Renal cortex interstitium (tissue), 15 donors: ENCODE measurements around the gene CCDC188. TPM values are rescaled to one million over a fixed set of nuclear protein-coding genes. Genes with fewer than 3 reads are reported as not detected.

Source experiments
- DNase-seq, 11 donors: peaks; one replicate each; pipeline ENCODE4 v3.0.0-alpha.2; 2013; ENCODE audit warnings: low read depth in 9 of 11, low spot score in 4 of 11; ENCODE audit errors: extremely low read depth in 1 of 11
- long read RNA-seq, 16 experiments: transcript quantifications; one replicate each; lab custom pipeline, GENCODE V29; 2026
- polyA plus RNA-seq, 3 donors: library from polyadenylated mRNA; unstranded; fragments of 120-200 nt; gene quantifications; one replicate each; pipeline ENCODE4 v1.2.1, GENCODE V29; 2013; ENCODE audit not compliant: insufficient read length in 3 of 3

Gene CCDC188
- polyA plus RNA-seq, result 1 to 10 TPM in 2 of 3 donors, under 1 TPM in 1; 0.93 to 1.4 (median 1.3) TPM
- long read RNA-seq, donor 1, result 0 reads
- long read RNA-seq, donor 2, result 0 reads
- long read RNA-seq, donor 3, result 0 reads
- long read RNA-seq, donor 4, result 0 reads
- long read RNA-seq, donor 5, result 0 reads
- long read RNA-seq, donor 6, partial matches to known transcripts, result 0 of 1 reads
- long read RNA-seq, donor 6, other reads (novel, unspliced or antisense), result 0 of 1 reads
- long read RNA-seq, donor 7, result 0 reads
- long read RNA-seq, donor 8, partial matches to known transcripts, result 0 of 1 reads
- long read RNA-seq, donor 8, other reads (novel, unspliced or antisense), result 0 of 1 reads
- long read RNA-seq, donor 9, result 0 reads
- long read RNA-seq, donor 10, result 0 reads
- long read RNA-seq, donor 11, result 0 reads
- long read RNA-seq, donor 12, result 0 reads
- long read RNA-seq, donor 13, result 0 reads
- long read RNA-seq, donor 14, result 0 reads
- long read RNA-seq, donor 15, result 0 reads
- long read RNA-seq, donor 16, result 0 reads

- no peak for DNase-seq
Measured at GRCh38 chr22:20150381-20151275, at the start of gene CCDC188. TSS of gene CCDC188 (minus strand) at chr22:20151055. CDS start at chr22:20150986, 69 bp downstream.

- no peak for DNase-seq
Measured at GRCh38 chr22:20199906-20200305, 49.1 kb upstream of the CCDC188 start.

- DNase-seq, result no peak
Measured at GRCh38 chr22:20199413-20199842, 48.6 kb upstream of the CCDC188 start.

GRCh38 chr22:20198557-20199319 is 47.9 kb upstream of the CCDC188 start:
- peak in 4 of 11 donors; percentile 43 to 69 (median 56) for DNase-seq

GRCh38 chr22:20197407-20198030 is 46.7 kb upstream of the CCDC188 start:
- DNase-seq, result no peak

- DNase-seq, result no peak
Measured at GRCh38 chr22:20196094-20196842, 45.4 kb upstream of the CCDC188 start.

GRCh38 chr22:20194681-20195593 is 44.1 kb upstream of the CCDC188 start:
- DNase-seq, result no peak

GRCh38 chr22:20193761-20194494 is 43.1 kb upstream of the CCDC188 start:
- no peak for DNase-seq

- no peak for DNase-seq
Measured at GRCh38 chr22:20192972-20193760, 42.3 kb upstream of the CCDC188 start.

- no peak for DNase-seq
Measured at GRCh38 chr22:20192293-20192971, 41.6 kb upstream of the CCDC188 start.

- no peak for DNase-seq
Measured at GRCh38 chr22:20191803-20192202, 40.9 kb upstream of the CCDC188 start.

GRCh38 chr22:20191000-20191515 is 40.2 kb upstream of the CCDC188 start:
- no peak for DNase-seq

- DNase-seq, result no peak
Measured at GRCh38 chr22:20188567-20188877, 37.7 kb upstream of the CCDC188 start.

GRCh38 chr22:20187777-20188566 is 37.1 kb upstream of the CCDC188 start:
- no peak for DNase-seq
